Effector CD4-positive, alpha-beta T cell (primary cell): ENCODE measurements around the gene MRAS.
"Not testable (repeated sequence)": the region's sequence is repeated elsewhere in the genome, so short reads cannot be mapped to it uniquely, and the experiment has no call there.

Source experiments
- DNase-seq: peaks from one replicate; pipeline ENCODE4 v3.0.0-alpha.2; 2020

The MRAS gene

GRCh38 chr3:138394156-138394555, 45.8 kb downstream of the MRAS start:
- no peak for DNase-seq

- no peak for DNase-seq
Observed at GRCh38 chr3:138394686-138395085, 46.3 kb downstream of the MRAS start.

- no peak for DNase-seq
Observed at GRCh38 chr3:138395865-138396751, 47.7 kb downstream of the MRAS start.

GRCh38 chr3:138396752-138397410, 48.5 kb downstream of the MRAS start:
- DNase-seq, result no peak

GRCh38 chr3:138397983-138398382, 49.6 kb downstream of the MRAS start:
- DNase-seq, result no peak

GRCh38 chr3:138398791-138399575, 50.6 kb downstream of the MRAS start:
- no peak for DNase-seq

- DNase-seq, result no peak
Observed at GRCh38 chr3:138399766-138400165, 51.4 kb downstream of the MRAS start.

GRCh38 chr3:138400651-138401070, 52.3 kb downstream of the MRAS start:
- DNase-seq, result no peak

GRCh38 chr3:138401834-138402233, 53.5 kb downstream of the MRAS start:
- DNase-seq, result no peak

- no peak for DNase-seq
Observed at GRCh38 chr3:138404121-138404520, 55.7 kb downstream of the MRAS start.

GRCh38 chr3:138405001-138405400, 56.6 kb downstream of the MRAS start:
- no peak for DNase-seq

- DNase-seq, result no peak
Observed at GRCh38 chr3:138405486-138405885, 57.1 kb downstream of the MRAS start.

- no peak for DNase-seq
Observed at GRCh38 chr3:138406606-138407005, 58.2 kb downstream of the MRAS start.

- no peak for DNase-seq
Observed at GRCh38 chr3:138407236-138407907, 59.0 kb downstream of the MRAS start.

- DNase-seq, result no peak
Observed at GRCh38 chr3:138408751-138409570, 60.6 kb downstream of the MRAS start.

GRCh38 chr3:138412821-138413551, 64.6 kb downstream of the MRAS start:
- no peak for DNase-seq

GRCh38 chr3:138416236-138416635, 67.9 kb downstream of the MRAS start:
- DNase-seq, result not testable (repeated sequence)

GRCh38 chr3:138417559-138417982, 69.2 kb downstream of the MRAS start:
- DNase-seq, result peak; percentile 43

- no peak for DNase-seq
Observed at GRCh38 chr3:138418601-138419206, 70.3 kb downstream of the MRAS start.

- no peak for DNase-seq
Observed at GRCh38 chr3:138423316-138423715, 74.9 kb downstream of the MRAS start.

GRCh38 chr3:138424323-138424722, 75.9 kb downstream of the MRAS start:
- no peak for DNase-seq
